ENCODE data around the gene PANX3.

PANX3 gene

DNA sequence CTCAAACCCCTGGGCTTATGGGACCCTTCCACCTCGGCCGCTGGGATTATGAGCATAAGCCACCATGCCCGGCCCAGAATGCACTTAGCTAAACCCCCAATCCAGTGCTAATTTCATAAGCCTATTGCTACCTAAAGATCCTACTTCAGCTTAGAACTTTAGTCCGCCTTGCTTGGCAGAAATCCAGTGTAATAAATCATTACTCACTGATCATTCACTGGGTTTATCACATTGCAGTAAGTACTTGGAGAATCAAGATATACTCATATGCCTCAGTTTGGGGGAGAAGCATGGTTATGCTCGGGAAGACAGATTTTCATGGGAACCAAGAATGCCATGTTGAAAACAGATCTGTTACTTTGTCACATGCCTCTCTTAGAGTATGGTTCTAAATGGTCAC lies 7.6 kb downstream of the PANX3 start:
- no peak for DNase-seq (ENCODE audit: low read depth in 2 of 2)

DNA sequence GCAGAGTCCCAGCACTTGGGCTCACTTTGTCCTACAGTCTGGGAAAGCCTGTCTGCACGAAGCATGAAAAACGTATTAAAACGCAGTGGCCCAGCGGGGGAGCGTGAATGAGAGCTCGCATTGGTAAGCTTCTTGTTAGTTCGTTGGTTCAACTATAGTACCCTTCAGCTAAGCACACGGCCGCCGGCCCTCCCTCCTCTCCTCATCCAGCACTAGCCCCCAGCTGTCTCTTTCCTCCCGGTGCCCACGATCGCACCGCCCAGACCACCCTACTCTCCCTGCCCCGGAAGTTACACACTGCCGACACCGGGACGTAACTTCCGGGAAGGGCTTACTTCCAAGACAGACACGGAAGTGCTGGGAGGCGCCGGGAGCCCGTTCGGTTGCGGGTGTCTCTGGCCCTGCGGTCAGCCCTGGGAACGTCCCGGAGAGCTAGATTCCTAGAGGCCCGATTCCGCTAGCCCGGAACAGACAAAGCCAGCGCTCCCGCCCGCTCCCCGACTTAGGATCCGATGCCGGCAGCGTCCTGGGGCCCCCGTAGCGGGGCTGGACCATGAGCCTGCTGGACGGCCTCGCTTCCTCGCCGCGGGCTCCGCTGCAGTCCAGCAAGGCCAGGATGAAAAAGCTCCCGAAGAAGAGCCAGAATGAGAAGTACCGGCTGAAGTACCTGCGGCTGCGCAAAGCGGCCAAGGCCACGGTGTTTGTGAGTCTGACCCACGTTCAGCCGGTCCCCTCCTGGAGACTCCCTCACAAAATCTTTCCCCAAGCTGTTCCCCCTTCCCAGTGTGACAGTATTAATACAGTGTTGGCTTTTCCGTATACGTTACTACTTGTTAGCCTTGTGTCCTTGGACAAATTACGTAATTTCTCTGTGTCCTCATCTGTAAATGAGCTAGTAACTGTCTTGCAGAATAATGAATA lies 11.6 kb downstream of the PANX3 start, which contains the start of gene TBRG1:
TSS of gene TBRG1 (plus strand) at position 334 of the 921 bp plus-strand sequence. CDS start at position 554, 220 bp downstream.
- peak; percentile 66 to 67 for DNase-seq (ENCODE audit: low read depth in 2 of 2)

GRCh38 chr11:124623861-124624525 lies 12.8 kb downstream of the PANX3 start:
- no peak for DNase-seq (ENCODE audit: low read depth in 2 of 2)

- DNase-seq (ENCODE audit: low read depth in 2 of 2), result no peak
Observed at GRCh38 chr11:124625504-124626168, 14.4 kb downstream of the PANX3 start.

GRCh38 chr11:124627546-124627945 lies 16.3 kb downstream of the PANX3 start:
- no peak for DNase-seq (ENCODE audit: low read depth in 2 of 2)

DNA sequence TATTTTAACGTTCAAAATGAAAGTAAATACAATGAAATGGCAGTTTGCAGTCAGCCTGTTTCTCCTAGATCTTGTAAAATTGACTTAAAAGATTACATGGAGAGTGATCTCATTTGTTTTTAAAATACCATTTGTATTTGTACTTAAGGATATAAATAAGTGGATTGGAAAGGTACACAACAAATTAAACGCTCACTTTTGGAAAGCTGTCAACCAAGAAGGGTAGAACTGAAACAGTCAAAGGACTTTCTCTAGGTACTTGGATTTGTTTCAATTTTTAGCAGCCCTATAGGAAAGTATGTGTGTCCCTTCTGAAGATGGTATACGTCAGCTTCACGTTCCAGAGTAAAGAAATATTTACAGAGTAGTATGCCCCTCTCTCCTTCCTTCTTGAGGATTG lies 18.7 kb downstream of the PANX3 start:
- DNase-seq (ENCODE audit: low read depth in 2 of 2), result no peak

GRCh38 chr11:124633355-124633754 lies 22.1 kb downstream of the PANX3 start:
- no peak for DNase-seq (ENCODE audit: low read depth in 2 of 2)

DNA sequence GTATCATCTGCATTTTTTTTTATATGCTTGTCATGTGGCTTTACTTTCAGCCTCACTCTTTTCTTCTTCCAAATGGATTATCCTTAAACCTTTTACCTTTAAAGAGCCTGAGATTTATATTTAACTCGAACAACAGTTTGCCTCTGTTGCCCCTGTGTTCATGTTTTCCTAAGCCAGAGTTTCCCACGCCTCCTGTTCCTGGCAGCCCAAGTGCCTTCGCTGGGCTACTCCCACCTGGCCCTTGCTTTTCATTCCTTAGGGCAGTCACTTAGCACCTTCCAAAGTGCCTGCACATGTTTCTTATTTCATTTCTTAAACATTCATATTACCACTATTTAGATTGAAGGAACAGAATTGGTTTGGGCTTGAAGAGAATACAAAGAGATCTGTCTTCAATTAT lies 24.7 kb downstream of the PANX3 start:
- no peak for DNase-seq (ENCODE audit: low read depth in 2 of 2)

DNA sequence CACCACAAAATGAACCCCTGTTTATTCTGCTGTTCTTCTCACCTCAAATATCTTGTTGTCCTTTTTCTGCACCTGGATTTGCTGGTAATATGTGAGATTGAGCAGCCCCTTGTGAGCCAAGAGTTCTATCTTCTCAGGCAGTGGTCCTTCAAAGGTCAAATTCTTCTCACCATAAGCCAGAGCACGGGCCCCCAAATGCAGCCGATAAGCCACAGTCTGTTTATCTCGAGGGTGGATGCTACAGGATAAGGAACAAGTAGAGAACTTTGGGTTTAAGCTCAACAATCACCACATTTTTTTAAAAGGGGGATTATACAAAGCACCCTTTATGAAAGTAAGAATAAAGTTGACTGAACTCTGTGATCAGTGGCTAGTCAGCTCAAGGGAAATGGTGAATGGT lies 27.3 kb downstream of the PANX3 start:
- DNase-seq (ENCODE audit: low read depth in 2 of 2), result no peak

DNA sequence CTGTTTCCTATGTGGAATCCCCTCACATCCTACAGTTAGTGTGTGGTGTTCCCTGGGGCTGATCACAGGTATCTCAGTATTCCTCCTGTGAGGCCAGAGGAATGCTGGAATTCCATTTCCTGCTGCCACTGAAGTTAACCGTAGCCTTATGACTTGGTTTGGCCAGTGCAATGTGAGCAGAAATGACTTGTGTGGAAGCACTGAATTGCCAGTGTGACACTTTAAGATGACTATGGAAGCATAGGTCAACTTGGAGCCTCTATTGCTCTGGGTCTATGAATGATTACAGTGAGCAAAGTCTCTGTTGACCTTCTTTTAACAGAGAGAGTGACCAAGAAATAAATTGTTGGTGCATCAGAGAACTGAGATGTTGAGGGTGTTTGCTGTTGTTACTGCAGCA lies 28.0 kb downstream of the PANX3 start:
- no peak for DNase-seq (ENCODE audit: low read depth in 2 of 2)

- no peak for DNase-seq (ENCODE audit: low read depth in 2 of 2)
Observed at GRCh38 chr11:124640666-124641065, 29.4 kb downstream of the PANX3 start.

- no peak for DNase-seq (ENCODE audit: low read depth in 2 of 2)
Observed at GRCh38 chr11:124642628-124643027, 31.4 kb downstream of the PANX3 start.

DNA sequence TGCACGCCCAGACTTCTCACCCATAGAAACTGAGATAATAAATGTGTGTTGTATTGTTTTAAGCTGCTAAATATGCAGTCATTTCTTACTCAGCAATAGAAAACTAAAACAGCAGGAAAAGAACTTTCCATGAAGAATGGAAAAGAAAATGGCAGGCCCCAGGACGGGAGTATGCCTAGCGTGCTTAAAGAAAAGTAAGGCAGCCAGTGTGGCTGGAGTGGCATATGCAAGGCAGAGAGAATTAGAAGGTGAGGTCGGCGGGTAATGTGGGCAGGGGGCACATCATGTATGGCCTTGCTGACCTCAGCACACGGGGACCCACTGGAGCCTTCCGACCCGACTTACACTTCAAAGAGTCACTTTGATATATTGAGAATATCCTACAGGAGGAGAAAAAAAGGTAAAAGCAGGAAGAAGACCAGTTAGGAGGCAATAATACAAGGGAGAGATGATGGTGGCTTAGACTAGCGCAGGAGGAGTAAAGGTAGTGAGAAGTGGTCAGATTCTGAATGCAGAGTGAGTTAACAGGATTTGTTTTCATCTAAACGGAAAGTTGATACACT lies 31.9 kb downstream of the PANX3 start:
- no peak for DNase-seq (ENCODE audit: low read depth in 2 of 2)

- no peak for DNase-seq (ENCODE audit: low read depth in 2 of 2)
Observed at GRCh38 chr11:124643605-124644425, 32.6 kb downstream of the PANX3 start.

- DNase-seq (ENCODE audit: low read depth in 2 of 2), result peak; percentile 5 to 9
Observed at GRCh38 chr11:124644426-124645280, 33.4 kb downstream of the PANX3 start.

DNA sequence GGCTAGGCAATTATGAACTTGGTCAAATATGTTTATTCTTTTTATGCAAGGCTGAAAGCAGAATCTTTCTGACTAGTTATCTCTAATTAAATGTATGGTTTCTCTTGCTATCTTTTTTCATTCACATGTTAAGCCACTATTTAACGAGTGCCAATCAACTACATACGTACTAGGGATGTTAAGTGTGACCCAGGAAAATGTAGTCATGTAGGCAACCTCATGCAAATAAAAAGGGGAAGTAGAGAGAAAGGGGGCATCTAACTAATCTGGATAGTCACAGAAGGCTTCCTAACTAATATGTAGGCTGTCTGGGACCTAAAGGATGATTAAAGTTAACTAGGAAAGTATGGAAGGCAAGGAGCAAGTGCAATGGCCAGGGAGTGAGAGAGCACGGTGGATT lies 34.9 kb downstream of the PANX3 start:
- no peak for DNase-seq (ENCODE audit: low read depth in 2 of 2)

DNA sequence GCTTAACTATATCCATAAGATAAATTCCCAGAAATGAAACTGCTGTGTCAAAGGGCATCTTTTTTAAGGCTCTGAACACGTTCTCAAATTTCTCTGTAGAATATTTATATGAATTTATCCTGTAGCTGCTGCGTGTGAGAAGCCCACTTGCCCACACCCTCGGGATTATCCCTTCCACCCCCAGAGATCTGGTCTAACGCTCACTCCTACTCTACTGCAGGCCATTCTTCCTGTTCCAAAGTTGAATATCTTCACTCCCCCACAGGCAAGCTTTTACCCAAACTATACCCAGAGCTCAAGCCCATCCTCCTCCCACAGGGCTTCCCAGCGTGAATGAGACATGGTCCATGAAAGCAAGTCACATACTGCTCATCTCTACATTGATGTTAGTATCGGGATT lies 37.4 kb downstream of the PANX3 start:
- no peak for DNase-seq (ENCODE audit: low read depth in 2 of 2)

DNA sequence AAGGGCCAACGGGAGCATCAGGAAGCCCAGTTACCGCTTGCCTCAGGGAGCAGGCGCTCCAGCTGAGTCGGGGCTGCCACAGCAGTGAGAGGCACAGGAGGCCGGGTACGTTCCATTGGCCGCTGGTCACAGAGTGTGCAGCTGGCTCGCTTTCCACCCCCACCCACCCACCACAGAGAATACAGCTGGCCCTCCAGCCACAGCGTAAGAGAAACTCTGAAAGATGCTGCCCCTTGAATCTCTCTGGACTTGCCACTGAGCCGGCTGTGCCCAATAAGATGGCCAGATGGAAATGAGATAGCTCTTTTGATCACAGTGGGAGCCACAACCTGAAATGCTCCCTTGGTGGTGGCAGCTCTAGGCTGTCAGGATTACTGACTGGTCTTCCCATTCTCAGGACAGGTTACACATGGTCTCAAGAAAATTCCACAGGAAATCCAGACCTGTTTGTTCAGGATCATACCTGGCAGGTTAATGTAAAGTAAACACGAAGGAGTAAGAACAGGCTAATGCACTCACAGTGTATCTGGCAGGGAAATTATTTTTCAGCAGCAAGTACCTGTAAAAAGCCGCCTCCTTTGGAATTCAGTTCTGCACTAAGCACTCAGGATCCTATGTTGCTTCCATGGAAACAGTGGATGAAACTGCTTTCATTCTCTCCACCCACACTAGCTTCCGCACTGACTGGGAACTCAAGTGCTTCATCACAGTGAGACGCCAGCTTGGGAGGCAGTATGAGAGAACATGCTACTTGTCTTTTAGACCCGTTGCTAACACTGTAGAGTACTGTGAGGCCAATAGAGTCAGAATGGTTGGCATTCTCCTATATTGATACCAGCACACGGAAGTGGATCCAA lies 45.8 kb downstream of the PANX3 start:
- DNase-seq (ENCODE audit: low read depth in 2 of 2), result no peak

DNA sequence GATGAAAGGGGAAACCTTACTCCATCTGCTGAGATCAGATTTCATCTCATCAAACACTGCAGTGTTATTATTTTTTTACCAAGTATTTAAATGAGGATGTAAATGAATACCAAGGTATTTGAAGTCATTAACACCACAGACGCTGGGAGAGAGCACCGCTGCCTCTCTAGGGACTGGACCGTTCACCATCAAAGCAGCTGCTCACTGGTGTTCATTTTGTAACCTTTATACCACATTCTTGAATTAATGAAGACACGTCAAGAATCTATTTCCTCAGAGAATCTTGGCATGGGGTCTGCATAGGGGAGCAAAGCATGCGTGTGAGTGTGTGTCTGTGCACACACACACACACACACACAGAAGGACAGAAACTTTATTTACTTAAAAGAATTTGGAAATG lies 46.7 kb downstream of the PANX3 start:
- DNase-seq (ENCODE audit: low read depth in 2 of 2), result no peak
